Ishikawa (cell line): ENCODE measurements around the gene TARBP1.

Source experiments
- CEBPB ChIP-seq: IDR thresholded peaks from 2 replicates; pipeline ENCODE4 v1.6.1; 2012
- CREB1 ChIP-seq: IDR thresholded peaks from 2 replicates; pipeline ENCODE4 v1.6.1; 2012; ENCODE audit warnings: low read depth
- EGR1 ChIP-seq: IDR thresholded peaks from 2 replicates; pipeline ENCODE4 v1.6.1; 2012
- EP300 ChIP-seq: IDR thresholded peaks from 2 replicates; pipeline ENCODE4 v1.6.1; 2012; ENCODE audit warnings: borderline replicate concordance
- FOXM1 ChIP-seq: IDR thresholded peaks from 2 replicates; pipeline ENCODE4 v1.6.1; 2012; ENCODE audit warnings: low read depth, borderline replicate concordance
- NFIC ChIP-seq: IDR thresholded peaks from 2 replicates; pipeline ENCODE4 v1.6.1; 2012
- RAD21 ChIP-seq: IDR thresholded peaks from 2 replicates; pipeline ENCODE4 v1.6.1; 2012; ENCODE audit warnings: low read depth
- TAF1 ChIP-seq: IDR thresholded peaks from 2 replicates; pipeline ENCODE4 v1.6.1; 2012; ENCODE audit warnings: low read depth, mild to moderate bottlenecking
- TCF12 ChIP-seq: IDR thresholded peaks from 2 replicates; pipeline ENCODE4 v1.6.1; 2012; ENCODE audit warnings: low read depth
- TEAD4 ChIP-seq: IDR thresholded peaks from 2 replicates; pipeline ENCODE4 v1.6.1; 2012
- YY1 ChIP-seq: IDR thresholded peaks from 2 replicates; pipeline ENCODE4 v1.6.1; 2012; ENCODE audit warnings: low read depth
- ZBTB7A ChIP-seq: IDR thresholded peaks from 2 replicates; pipeline ENCODE4 v1.6.1; 2012; ENCODE audit warnings: low read depth
- TF ChIP-seq, protein P1 (sequence below): IDR thresholded peaks from 2 replicates; pipeline ENCODE4 v1.6.1; 2012; ENCODE audit warnings: low read depth, mild to moderate bottlenecking
- TF ChIP-seq, protein P2 (sequence below): IDR thresholded peaks from 2 replicates; pipeline ENCODE4 v1.6.1; 2012
- TF ChIP-seq, protein P3 (sequence below): IDR thresholded peaks from 2 replicates; pipeline ENCODE4 v1.6.1; 2012

Gene TARBP1

DNA sequence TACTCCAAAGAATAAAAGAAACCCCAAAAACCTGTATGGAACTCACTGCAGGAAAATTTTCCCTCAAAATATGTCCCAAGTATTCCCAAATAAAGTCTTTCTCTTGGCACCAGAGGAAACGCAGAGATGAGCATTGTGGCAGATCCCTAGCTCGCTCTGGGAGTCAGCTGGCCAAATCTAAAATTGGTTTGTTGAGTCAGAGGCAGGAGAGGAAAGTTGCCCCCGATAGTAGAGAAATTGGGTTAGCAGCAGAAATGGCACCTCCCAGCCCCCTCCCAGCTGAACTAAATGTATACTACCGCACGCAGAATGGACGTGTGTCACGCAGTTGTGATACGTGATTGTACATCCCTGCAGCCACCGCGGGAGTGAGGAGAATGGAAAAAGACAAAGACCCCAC lies 39.9 kb upstream of the TARBP1 start:
- TF ChIP-seq, protein P1, sequence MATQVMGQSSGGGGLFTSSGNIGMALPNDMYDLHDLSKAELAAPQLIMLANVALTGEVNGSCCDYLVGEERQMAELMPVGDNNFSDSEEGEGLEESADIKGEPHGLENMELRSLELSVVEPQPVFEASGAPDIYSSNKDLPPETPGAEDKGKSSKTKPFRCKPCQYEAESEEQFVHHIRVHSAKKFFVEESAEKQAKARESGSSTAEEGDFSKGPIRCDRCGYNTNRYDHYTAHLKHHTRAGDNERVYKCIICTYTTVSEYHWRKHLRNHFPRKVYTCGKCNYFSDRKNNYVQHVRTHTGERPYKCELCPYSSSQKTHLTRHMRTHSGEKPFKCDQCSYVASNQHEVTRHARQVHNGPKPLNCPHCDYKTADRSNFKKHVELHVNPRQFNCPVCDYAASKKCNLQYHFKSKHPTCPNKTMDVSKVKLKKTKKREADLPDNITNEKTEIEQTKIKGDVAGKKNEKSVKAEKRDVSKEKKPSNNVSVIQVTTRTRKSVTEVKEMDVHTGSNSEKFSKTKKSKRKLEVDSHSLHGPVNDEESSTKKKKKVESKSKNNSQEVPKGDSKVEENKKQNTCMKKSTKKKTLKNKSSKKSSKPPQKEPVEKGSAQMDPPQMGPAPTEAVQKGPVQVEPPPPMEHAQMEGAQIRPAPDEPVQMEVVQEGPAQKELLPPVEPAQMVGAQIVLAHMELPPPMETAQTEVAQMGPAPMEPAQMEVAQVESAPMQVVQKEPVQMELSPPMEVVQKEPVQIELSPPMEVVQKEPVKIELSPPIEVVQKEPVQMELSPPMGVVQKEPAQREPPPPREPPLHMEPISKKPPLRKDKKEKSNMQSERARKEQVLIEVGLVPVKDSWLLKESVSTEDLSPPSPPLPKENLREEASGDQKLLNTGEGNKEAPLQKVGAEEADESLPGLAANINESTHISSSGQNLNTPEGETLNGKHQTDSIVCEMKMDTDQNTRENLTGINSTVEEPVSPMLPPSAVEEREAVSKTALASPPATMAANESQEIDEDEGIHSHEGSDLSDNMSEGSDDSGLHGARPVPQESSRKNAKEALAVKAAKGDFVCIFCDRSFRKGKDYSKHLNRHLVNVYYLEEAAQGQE, result no peak

DNA sequence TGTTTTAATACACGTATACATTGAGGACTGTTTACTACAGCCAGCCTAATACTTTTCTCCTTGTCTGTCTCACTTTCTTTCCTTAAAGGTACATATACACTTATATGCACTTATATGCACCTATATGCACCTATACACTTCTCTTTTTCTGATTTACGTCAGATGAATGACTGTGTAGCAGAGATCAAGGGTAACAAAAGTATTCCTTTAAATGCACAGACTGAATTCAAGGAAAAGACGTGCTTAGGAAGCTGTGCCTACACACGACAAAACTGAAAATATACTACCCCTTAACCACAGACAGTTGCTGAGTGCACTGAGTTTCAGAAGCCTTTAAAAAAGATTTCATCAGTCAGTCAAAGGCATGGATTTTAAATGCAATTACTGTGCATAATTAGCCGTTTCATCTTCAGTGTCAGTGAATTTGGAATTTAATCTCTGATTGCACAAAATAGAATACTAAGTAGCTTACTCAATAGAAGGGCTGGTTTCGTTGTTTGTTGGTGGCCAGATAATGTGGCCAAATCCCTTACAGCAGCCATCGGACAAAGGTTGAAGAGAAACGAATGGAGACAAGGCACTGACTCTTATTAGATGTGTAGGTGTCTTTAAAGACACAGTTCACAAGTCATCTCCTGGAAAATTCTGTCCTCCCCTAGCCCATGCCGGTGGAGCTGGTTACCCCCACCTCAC lies 38.3 kb upstream of the TARBP1 start:
- no peak for TF ChIP-seq TCF12
- no peak for TF ChIP-seq YY1
- TF ChIP-seq CREB1, result no peak
- TF ChIP-seq, protein P2, sequence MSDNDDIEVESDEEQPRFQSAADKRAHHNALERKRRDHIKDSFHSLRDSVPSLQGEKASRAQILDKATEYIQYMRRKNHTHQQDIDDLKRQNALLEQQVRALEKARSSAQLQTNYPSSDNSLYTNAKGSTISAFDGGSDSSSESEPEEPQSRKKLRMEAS, result no peak
- no peak for TF ChIP-seq TEAD4
- no peak for TF ChIP-seq CEBPB
- TF ChIP-seq, protein P3, sequence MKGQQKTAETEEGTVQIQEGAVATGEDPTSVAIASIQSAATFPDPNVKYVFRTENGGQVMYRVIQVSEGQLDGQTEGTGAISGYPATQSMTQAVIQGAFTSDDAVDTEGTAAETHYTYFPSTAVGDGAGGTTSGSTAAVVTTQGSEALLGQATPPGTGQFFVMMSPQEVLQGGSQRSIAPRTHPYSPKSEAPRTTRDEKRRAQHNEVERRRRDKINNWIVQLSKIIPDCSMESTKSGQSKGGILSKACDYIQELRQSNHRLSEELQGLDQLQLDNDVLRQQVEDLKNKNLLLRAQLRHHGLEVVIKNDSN, result no peak
- TF ChIP-seq, protein P1, result no peak
- TF ChIP-seq EGR1, result no peak
- no peak for TF ChIP-seq NFIC
- TF ChIP-seq EP300, result no peak
- no peak for TF ChIP-seq ZBTB7A

DNA sequence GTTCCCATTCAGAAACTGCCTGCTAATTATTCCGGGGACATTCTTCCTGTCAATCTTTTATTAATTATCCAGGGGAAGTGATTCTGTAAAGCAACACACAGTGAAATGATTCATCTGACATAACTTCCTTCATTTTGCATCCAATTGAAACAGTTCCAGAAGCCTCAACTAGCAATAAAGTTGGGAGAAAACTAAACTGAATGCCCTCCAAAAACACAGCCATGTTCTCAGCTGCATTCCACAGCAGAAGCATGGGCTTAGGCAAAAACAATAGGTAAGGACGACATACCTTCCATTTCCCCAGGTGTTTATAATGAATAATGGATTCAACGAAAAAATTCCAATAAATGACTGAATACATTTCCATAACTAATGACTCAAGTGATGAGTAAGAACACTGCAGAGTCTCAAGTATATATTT lies 36.9 kb upstream of the TARBP1 start:
- TF ChIP-seq NFIC, result 0 out of 2 replicates have a peak, but pooled peaks have one; percentile 22
- 0 out of 2 replicates have a peak, but pooled peaks have one; percentile 34 for TF ChIP-seq YY1
- peak; percentile 61 for TF ChIP-seq TEAD4
- TF ChIP-seq, protein P3, result no peak
- TF ChIP-seq FOXM1, result no peak

DNA sequence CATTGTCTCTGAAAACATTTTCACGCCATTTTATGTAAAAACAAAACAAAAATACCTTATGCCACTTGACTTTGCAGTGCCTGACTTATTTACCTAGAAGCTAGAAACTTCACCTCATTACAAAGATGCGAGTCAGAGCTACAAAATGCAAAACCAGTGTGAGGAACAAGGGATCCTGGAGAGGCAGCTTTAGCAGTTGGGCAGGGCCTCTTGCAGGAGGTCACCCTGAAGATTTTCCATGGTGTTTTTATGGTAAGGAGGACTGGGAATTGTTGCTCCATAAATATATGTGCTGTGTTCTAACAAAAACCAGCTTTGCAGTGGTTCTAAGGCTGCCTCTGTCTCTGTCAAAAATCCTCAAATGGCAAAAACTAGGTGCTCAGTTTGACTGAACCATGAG lies 36.4 kb upstream of the TARBP1 start:
- TF ChIP-seq, protein P2, result 0 out of 2 replicates have a peak, but pooled peaks have one; percentile 4
- TF ChIP-seq RAD21 (no peak), CEBPB (no peak)

DNA sequence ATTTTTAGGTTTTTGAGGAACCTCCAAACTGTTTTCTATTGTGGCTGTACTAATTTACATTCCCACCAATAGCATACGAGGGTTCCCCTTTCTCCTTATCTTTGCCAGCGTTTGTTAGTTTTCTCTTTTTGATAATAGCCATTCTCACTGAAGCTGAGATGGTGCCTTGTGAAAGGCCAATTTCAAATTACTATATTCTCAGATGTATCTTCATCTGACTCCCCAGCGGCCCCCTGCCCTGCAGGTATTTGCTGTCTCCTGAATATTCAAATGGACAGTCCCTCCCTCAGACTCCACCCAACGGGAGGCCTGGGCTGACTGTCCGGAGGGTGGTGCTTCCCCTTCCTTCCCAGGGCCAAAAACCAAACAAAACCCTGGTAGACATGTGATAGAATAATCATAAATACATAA lies 33.5 kb upstream of the TARBP1 start:
- no peak for TF ChIP-seq EGR1
- TF ChIP-seq EP300, result no peak
- no peak for TF ChIP-seq YY1

DNA sequence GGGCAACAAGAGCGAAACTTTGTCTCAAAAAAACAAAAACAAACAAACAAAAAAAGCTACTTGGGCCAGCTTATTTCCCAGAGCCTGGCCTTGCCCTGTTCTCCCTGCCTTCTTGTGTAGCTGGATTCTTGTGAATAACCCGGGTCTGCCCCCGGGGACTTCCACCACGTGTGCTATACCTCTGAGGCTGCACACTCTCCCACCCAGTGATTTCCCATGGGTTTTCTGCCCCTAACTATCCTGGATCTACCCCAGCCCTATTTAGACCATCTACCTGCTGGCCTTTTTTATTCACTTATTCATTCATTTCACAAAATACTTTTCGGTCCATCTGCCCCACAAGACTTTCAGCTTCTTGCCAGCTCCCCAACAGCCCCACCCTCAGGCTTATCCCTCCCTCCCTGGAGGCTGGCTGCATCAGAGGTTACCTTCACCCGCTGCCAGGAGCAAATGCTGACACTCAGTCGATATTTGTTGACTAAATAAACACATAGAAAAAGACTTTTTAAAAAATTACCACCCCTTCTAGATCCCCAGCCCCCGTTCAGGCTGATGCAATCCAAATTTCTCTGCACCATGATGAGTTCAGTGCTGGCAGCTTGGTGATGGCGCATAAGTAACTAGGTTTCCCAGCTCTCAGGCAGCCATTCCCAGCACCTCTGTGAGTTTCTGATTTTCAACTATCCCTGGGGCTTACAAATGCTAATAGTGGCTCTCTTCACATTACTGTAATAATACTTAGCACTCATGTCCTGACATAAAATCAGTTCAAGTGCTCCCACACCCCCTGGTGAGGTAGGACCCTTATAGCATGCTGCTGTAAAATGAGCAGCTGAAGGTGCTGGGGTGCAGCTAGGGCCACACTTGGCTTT lies 30.7 kb upstream of the TARBP1 start:
- no peak for TF ChIP-seq NFIC
- no peak for TF ChIP-seq TAF1
- TF ChIP-seq, protein P2, result no peak
- no peak for TF ChIP-seq EGR1
- no peak for TF ChIP-seq FOXM1
- TF ChIP-seq EP300, result no peak
- no peak for TF ChIP-seq YY1
- no peak for TF ChIP-seq TEAD4
